GM18873 (cell line): ENCODE data around the gene EMSY.
"Not testable (repeated sequence)": the region's sequence is repeated elsewhere in the genome, so short reads cannot be mapped to it uniquely, and the experiment has no call there.

Experiments used
- ATAC-seq: cut with Tn5 transposase; IDR thresholded peaks from one replicate; pipeline ENCODE4 v1.9.1; 2021; ENCODE audit warnings: mild to moderate bottlenecking, moderate library complexity, moderate number of reproducible peaks; ENCODE audit not compliant: unreplicated experiment, low FRiP score

EMSY gene

DNA sequence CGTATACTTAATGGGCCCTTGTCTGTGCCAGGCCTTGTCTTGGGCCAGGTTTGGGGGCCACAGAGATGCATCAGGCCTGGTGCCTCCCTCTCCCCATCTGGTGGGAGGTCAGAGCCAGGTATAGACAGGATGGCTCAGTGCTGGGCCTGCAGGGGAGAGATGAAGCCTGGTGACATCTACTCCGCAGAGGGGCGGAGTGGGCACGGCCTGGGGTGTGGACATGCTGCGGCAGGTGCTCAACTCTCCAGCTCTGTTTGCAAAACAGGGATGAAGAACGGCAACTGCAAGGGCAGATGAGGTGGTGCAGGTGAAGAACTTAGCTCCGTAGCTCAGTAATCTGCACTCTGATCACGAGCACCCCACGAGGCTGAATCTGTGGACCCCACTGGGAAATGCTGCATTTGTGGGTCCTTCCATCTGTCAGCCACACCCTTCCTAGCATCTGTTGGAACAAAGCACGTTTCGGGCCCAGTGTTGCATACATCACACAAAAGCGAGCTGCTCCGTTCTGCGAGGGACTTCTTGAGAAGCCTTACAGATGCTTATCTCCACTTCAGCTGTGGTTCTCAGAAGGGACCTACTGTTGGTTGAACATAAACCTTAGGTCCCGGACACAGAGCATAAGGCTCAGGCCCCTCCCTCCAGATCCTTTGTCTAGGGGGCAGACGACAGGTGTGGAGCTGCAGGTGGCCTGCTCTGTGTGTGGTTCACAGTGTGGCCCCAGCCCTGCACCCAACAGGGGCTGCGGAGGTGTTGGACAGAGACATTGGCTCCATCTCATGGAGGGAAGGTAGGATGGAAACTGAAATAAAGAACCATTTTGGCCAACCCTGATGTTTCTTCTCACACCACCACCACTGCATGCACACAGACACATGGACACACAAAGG, 147.5 kb downstream of the EMSY start:
- ATAC-seq, result no peak

DNA sequence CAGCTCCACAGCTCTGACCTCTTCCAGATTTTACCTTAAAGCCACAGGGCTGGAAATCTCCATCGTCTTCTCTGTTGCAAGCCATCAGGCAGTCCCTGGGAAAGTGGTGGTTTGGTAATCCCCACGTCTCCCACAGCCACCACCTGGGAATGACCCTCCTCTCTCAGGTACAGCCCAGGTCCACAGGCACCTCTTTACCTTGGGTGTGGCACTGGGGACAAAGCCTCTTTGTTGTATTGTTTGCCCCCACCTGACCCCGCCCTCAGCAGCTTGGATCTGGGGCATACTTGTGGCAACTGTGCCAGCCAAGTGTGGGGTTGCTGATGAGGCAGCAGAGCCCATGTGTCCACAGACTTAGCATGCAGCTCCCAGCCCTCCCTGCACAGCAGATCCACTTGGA, 148.1 kb downstream of the EMSY start:
- ATAC-seq, result no peak

DNA sequence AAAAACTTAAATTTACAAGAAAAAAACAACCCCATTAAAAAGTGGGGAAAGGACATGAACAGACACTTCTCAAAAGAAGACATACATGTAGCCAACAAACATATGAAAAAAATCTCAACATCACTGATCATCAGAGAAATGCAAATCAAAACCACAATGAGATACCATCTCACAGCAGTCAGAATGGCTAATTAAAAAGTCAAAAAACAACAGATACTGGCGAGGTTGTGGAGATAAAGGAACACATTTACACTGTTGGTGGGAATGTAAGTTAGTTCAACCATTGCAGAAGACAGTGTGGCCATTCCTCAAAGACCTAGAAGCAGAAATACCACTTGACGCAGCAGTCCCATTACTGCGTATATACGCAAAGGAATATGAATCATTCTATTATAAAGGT, 150.3 kb downstream of the EMSY start:
- ATAC-seq, result not testable (repeated sequence)

DNA sequence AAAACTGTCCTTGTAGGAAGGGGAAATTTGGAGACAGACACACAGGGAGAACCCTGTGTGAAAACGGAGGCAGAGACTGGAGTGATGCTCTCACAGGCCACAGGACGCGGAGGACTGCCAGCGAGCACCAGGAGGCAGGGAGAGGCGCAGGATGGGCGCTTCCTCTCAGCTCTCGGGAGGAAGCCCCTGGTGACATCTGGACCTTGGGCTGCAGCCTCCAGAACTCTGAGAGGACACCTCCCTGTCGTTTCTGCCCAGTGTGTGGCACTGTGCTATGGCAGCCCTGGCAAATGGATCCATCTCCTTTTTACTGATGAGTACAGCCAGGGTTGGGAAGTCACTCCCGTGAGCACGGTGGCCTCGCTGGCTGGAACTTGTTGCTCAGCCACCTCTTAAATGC, 151.8 kb downstream of the EMSY start:
- ATAC-seq, result no peak

DNA sequence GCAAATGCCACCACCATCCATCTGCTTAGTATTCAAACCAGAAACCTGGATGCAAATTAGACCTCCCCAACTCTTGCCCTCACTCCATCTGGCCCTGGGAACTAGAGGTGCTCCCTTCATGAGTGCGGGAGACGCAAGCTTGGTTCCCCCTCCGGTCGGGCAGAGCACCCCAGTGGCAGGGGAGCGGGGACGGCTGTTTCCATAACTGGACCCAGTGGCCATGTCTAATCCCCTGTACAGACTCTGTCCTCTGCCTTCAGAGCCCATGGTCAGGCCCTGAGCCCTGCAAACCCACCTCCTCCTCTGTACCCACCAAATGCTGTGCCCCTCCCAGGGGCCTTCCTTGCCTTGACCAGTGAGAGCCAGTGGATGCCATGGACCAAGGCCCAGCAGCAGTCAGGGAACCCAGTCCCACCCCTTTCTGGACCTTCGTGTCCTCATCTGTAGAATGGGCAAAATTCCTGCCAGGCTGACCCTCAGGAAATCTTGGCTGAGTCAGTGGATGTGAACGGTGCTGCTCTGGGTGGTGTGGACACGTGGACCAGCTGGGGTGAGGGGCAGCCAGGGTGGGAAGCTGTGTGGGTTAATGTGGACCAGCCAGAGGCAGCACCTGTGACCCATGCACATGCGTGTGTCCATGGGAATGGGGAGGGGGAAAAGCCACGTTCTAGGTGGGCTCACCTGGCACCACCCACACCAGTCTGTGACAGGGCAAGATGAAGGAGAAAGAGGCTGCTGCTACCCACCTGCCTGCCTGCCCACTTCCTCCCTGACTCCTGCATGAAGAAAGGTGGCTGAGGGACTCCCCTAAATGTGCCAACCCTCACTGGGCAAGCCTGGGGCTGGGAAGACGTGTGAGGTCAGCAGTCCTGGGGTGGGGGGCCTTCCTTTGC, 153.0 kb downstream of the EMSY start:
- ATAC-seq, result no peak

DNA sequence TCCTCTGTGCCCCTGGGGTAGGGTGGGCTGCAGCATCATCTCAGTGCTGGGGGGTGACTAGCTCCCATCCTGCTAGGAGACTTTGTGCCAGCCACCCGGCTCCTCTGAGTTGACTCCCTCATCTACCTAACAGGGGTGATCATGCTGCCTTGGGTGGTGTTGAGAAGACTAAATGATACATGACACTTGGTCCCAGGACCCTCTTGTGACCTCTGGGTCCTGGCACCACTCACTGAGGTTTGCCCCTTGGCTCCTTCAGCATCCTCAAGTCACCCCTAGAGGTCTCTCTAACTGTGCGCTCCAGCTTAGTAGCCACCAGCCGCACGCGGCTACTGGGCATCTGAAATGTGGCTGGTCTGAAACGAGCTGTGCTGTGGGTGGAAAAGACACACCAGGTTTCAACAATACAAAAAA, 153.6 kb downstream of the EMSY start:
- no peak for ATAC-seq

DNA sequence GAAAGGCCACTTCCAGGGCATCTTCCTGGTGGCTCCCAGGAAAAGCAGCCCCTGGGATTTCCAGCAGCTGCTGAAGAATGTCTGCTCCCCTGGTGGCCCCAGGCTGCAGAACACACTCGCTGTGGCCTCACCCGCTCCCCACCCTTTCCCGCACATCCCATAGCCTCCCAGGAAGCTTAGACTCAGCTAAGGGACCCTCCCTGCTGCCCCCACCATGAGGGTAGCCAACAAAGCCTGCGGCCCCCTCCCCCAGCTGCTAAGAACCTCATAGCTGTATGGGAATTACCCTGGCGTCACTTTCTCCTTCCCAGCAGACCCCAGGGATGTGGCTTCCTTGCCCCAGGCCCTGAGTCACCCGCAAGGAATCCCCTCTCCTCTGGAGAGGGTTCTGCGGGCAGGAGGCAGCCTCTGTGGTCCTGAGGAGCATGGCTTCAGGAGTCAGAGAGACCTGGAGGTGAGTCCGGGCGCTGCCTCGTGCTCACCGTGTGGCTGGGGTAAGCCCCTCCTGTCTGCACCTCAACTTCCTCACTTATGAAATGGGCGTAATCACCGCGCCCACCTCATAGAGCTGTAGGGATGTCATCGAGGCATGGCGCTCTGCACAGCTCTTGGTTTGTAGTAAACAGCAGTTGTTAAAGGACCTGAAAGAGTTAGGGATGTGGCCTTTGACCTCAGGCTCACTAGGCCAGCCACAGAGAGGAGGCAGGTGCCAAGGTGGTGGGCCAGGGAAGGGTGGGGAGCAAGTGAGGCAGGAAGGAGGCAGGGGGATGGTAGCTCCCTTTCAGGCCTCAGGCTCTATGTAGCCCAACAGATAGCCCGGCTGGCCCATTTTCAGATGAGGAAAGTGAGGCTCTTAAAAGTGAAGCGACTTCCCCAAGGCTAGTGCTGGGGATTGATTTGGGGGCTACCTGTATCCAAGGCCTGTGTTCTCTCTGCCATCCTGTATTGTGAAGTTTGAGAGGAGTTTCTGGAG, 154.5 kb downstream of the EMSY start:
- no peak for ATAC-seq

DNA sequence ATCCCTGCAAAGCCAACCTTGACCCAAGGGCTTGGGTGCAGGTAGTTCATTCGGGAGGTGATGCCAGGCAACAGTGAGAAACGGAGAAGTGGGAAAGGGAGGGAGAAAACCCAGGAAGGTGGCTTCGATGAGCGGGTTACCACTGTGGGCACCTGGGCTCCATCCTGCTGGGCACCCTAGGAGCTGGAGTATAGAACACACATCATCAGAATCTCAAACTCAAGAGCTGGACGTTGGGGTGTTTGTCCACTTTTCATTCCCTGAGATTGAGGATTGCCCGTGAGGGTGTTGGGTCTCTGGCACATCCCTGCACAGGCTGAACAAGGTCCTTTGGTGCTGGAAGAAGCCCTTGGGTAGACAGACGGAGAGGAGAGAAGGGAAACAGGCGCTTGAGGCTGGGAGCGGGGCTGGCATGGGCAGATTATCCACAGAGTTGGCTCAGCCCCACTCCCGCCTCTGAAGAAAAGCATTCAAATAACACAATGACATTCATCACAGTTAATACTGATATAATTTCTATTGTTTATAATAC, 155.4 kb downstream of the EMSY start:
- no peak for ATAC-seq

DNA sequence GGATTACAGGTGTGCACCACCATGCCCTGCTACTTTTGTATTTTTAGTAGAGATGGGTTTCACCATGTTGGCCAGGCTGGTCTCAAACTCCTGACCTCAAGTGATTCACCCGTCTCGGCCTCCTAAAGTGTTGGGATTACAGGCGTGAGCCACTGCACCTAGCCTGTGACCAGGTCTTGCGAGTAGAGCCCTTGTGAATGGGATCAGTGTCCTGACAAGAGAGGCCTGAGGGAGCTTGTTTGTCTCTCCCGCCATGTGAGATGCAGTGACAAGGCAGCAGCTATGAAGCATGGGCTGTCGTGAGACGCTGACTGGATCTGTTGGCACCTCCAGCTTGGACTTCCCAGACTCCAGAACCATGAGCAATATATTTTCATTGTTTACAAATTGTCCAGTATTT, 156.5 kb downstream of the EMSY start:
- no peak for ATAC-seq

DNA sequence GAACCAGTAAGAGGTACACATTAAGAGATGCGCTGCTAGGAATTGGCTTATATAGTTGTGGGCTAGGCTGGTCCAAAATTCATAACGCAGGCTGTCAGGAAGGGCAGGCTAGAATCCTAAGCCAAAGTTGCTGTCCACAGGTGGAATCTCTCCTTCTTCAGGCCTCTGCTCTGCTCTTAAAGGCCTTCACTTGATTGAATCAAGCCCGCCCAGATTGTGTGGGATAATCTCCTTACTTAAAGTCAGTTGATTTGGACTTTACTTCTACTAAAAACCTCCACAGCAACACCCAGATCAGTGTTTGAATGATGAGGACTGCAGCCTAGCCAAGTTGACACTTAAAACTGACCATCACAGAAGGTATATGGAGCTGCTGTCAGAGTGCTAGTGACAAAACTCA, 156.9 kb downstream of the EMSY start:
- no peak for ATAC-seq

DNA sequence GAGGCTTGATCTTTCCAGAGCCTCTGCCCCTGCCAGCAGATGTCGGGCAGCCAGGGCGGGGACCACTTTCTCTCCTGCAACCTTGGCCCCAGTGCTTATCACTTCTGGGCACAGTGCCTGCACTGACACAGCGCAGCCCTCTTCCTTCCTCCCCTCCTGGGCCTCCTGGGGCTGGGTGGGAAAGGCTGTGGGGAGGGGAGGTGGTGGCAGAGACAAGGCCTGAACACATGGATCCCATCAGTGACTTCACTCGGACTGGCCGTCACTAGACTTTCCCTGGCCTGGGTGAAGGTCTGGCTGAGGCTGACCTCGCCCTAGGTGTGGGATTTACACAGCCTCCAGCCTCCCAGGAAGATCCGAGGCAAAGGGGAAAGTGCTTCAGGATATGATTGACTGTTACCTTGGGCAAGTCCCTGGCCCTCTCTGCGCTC, 157.6 kb downstream of the EMSY start:
- no peak for ATAC-seq
